ENCODE results near the gene CPA1.

The CPA1 gene

GRCh38 chr7:130415006-130415405 lies 34.7 kb downstream of the CPA1 start:
- H3K9me3 ChIP-seq (ENCODE audit: control insufficient read depth, insufficient read depth, low read depth, low read length) = no peaks in the 10 kb centered on the region
- H3K4me3 ChIP-seq (ENCODE audit: low read depth, low read length) = no peak overlapping the region
- CTCF ChIA-PET = no interaction called here
- TF ChIP-seq RBAK (tag by site-specific recombination; IDR thresholded peaks at IDR 0.05) = no peak
- TF ChIP-seq ZNF48 (tag by site-specific recombination; IDR thresholded peaks at IDR 0.05) = no peak
- TF ChIP-seq ZNF513 (tag by site-specific recombination; IDR thresholded peaks at IDR 0.05) = no peak
- TF ChIP-seq SETDB1 (IDR thresholded peaks at IDR 0.05; ENCODE audit: insufficient read length, low read length) = no peak
- no peak for TF ChIP-seq PBX3 (CRISPR knock-in tag; IDR thresholded peaks at IDR 0.05)
- TF ChIP-seq FEZF1 (tag by site-specific recombination; IDR thresholded peaks at IDR 0.05) = no peak
- no peaks in the 10 kb centered on the region for H3K4me1 ChIP-seq (ENCODE audit: control insufficient read depth, insufficient read depth, low read length)
- no peaks in the 10 kb centered on the region for H3K36me3 ChIP-seq (ENCODE audit: control insufficient read depth in 2 of 2, insufficient read depth in 1 of 2, low read length in 2 of 2)
- POLR2A ChIA-PET = no interaction called here
- no peak overlapping the region for H3K27ac ChIP-seq (ENCODE audit: extremely low read depth, low read depth, low read length)

GRCh38 chr7:130417213-130417612 lies 36.9 kb downstream of the CPA1 start:
- POLR2A ChIA-PET = no interaction called here
- H3K27ac ChIP-seq (ENCODE audit: extremely low read depth, low read depth, low read length) = no peak overlapping the region
- CTCF ChIA-PET = interaction anchor here (0.7 kb wide), 1 partner anchor 20 kb away, joined by 3 read pairs; no protein-coding TSS in a partner anchor

GRCh38 chr7:130418306-130418705 lies 38.0 kb downstream of the CPA1 start:
- H3K36me3 ChIP-seq (ENCODE audit: control insufficient read depth in 2 of 2, insufficient read depth in 1 of 2, low read length in 2 of 2) = no peaks in the 10 kb centered on the region
- no peaks in the 10 kb centered on the region for H3K9me3 ChIP-seq (ENCODE audit: control insufficient read depth, insufficient read depth, low read depth, low read length)
- POLR2A ChIA-PET = no interaction called here
- H3K4me3 ChIP-seq (ENCODE audit: low read depth, low read length) = no peak overlapping the region
- no peaks in the 10 kb centered on the region for H3K4me1 ChIP-seq (ENCODE audit: control insufficient read depth, insufficient read depth, low read length)
- CTCF ChIA-PET = no interaction called here
- TF ChIP-seq ZNF366 (tag by site-specific recombination; conservative IDR thresholded peaks at IDR 0.05) (no peak), ELK4 (IDR thresholded peaks at IDR 0.05; ENCODE audit: borderline replicate concordance, low read depth, low read length) (no peak), ZNF280C (tag by site-specific recombination; IDR thresholded peaks at IDR 0.05) (no peak), SCRT2 (tag by site-specific recombination; IDR thresholded peaks at IDR 0.05) (no peak)
- H3K27ac ChIP-seq (ENCODE audit: extremely low read depth, low read depth, low read length) = no peak overlapping the region

More at GRCh38 chr7:130417213-130417612, 36.9 kb downstream of the CPA1 start:
- no peak for TF ChIP-seq ZNF629 (tag by site-specific recombination; IDR thresholded peaks at IDR 0.05)
- no peak for TF ChIP-seq ZBTB6 (tag by site-specific recombination; IDR thresholded peaks at IDR 0.05)
- H3K9me3 ChIP-seq (ENCODE audit: control insufficient read depth, insufficient read depth, low read depth, low read length) = no peaks in the 10 kb centered on the region
- H3K36me3 ChIP-seq (ENCODE audit: control insufficient read depth in 2 of 2, insufficient read depth in 1 of 2, low read length in 2 of 2) = no peaks in the 10 kb centered on the region
- no peaks in the 10 kb centered on the region for H3K4me1 ChIP-seq (ENCODE audit: control insufficient read depth, insufficient read depth, low read length)
- no peak overlapping the region for H3K4me3 ChIP-seq (ENCODE audit: low read depth, low read length)

Measured in HEK293 (cell line).